Testis (tissue), 2 donors: ENCODE results near the gene COX7A2L.

Experiments
- CTCF ChIP-seq, 3 experiments: fragments of 450-650 bp in 2 of 3; fragments of 200-600 bp in 1 of 3; sonication (generic) in 1 of 3; IDR thresholded peaks; one replicate each; pipeline ENCODE4 v1.5.1; 2016 to 2019; ENCODE audit warnings: antibody characterized with exemption in 3 of 3, mild to moderate bottlenecking in 2 of 3, moderate library complexity in 1 of 3
- POLR2A ChIP-seq: fragments of 450-650 bp; IDR thresholded peaks from one replicate; pipeline ENCODE4 v1.6.1; 2017; ENCODE audit warnings: antibody characterized with exemption, mild to moderate bottlenecking, moderate library complexity

GRCh38 chr2:42342795-42343241, 18.2 kb downstream of the COX7A2L start:
- TF ChIP-seq POLR2A (no peak), CTCF (IDR thresholded peaks at IDR 0.05) (no peak)
